ENCODE data around the gene FLNA. TPM values are rescaled to one million over a fixed set of nuclear protein-coding genes. Genes with fewer than 3 reads are reported as not detected.

FLNA gene
- total RNA-seq, 1 donor, result 1,365 TPM

GRCh38 chrX:154362085-154362742 lies 12.2 kb downstream of the FLNA start:
- no peak for DNase-seq (ENCODE audit: low read depth)
- TF ChIP-seq, protein P1, sequence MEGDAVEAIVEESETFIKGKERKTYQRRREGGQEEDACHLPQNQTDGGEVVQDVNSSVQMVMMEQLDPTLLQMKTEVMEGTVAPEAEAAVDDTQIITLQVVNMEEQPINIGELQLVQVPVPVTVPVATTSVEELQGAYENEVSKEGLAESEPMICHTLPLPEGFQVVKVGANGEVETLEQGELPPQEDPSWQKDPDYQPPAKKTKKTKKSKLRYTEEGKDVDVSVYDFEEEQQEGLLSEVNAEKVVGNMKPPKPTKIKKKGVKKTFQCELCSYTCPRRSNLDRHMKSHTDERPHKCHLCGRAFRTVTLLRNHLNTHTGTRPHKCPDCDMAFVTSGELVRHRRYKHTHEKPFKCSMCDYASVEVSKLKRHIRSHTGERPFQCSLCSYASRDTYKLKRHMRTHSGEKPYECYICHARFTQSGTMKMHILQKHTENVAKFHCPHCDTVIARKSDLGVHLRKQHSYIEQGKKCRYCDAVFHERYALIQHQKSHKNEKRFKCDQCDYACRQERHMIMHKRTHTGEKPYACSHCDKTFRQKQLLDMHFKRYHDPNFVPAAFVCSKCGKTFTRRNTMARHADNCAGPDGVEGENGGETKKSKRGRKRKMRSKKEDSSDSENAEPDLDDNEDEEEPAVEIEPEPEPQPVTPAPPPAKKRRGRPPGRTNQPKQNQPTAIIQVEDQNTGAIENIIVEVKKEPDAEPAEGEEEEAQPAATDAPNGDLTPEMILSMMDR (IDR thresholded peaks at IDR 0.05; ENCODE audit: insufficient read depth, low read length), result no peak
- H3K4me3 ChIP-seq (ENCODE audit: low read depth, low read length), result no peak overlapping the region

- no peak overlapping the region for H3K4me3 ChIP-seq (ENCODE audit: low read depth, low read length)
- TF ChIP-seq, protein P1 (IDR thresholded peaks at IDR 0.05; ENCODE audit: insufficient read depth, low read length), result no peak
- DNase-seq (ENCODE audit: low read depth), result no peak
These were observed 14.2 kb downstream of the FLNA start for GRCh38 chrX:154360155-154360713.

GRCh38 chrX:154359362-154360154 lies 14.9 kb downstream of the FLNA start:
- TF ChIP-seq, protein P1 (IDR thresholded peaks at IDR 0.05; ENCODE audit: insufficient read depth, low read length), result no peak
- no peak overlapping the region for H3K4me3 ChIP-seq (ENCODE audit: low read depth, low read length)
- DNase-seq (ENCODE audit: low read depth), result no peak

- DNase-seq (ENCODE audit: low read depth), result no peak
- TF ChIP-seq, protein P1 (IDR thresholded peaks at IDR 0.05; ENCODE audit: insufficient read depth, low read length), result no peak
- no peak overlapping the region for H3K4me3 ChIP-seq (ENCODE audit: low read depth, low read length)
These were observed 15.6 kb downstream of the FLNA start for GRCh38 chrX:154358829-154359228.

GRCh38 chrX:154358011-154358410 lies 16.4 kb downstream of the FLNA start:
- no peak for DNase-seq (ENCODE audit: low read depth)
- TF ChIP-seq, protein P1 (IDR thresholded peaks at IDR 0.05; ENCODE audit: insufficient read depth, low read length), result no peak
- H3K4me3 ChIP-seq (ENCODE audit: low read depth, low read length), result no peak overlapping the region

DNA sequence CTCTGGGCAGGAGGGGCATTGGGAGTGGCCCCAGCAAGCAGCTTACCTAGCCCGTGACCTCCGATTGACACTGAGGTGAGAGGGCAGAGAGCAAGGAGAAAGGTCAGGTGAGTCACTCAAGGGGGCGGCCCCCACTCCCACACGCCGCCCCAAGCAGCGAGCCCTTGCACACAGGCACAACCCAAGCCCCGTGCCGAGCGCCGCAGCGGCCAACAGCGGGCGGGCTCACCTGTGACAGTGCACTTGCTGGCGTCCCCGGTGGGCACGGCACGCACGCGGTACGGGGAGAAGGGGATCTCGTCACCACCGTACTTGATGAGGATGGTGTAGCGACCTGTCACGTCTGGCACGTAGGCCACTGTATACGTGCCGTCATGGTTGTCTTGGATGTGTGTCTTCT lies 17.2 kb downstream of the FLNA start:
- no peak overlapping the region for H3K4me3 ChIP-seq (ENCODE audit: low read depth, low read length)
- DNase-seq (ENCODE audit: low read depth), result no peak
- TF ChIP-seq, protein P1 (IDR thresholded peaks at IDR 0.05; ENCODE audit: insufficient read depth, low read length), result no peak

Measured in fibroblast of the aortic adventitia (primary cell).